Left kidney (tissue), 2 donors: ENCODE results near the gene BMP8B. TPM values are rescaled to one million over a fixed set of nuclear protein-coding genes. Genes with fewer than 3 reads are reported as not detected.
A peak's percentile ranks its signal among the peaks of the same experiment; 100 is the strongest.

Source experiments
- DNase-seq: peaks from one replicate; pipeline ENCODE4 v3.0.0-alpha.2; 2013
- polyA plus RNA-seq: library from polyadenylated mRNA; unstranded; fragments of 120-200 nt; gene quantifications from one replicate; pipeline ENCODE4 v1.2.1, GENCODE V29; 2013; ENCODE audit not compliant: insufficient read length

BMP8B gene
- polyA plus RNA-seq, 1 donor: 2.0 TPM

DNA sequence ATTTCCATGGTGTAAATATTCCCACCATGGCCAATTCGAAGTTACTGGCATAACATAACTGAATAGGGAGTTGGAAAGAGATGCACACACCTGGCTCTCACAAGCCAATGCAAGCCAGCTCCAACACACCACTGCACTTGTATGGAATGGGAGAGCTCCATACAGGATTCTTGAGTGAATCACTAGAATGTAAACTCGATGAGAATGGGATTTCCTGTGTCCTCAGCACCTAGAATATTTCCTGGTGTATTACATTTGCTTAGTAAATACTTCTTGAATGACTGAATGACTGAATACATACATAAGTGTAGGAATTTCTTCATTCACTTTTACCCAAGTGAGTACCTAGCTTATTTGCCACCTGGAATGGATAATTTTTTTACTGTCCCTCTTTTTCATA lies 66.2 kb downstream of the BMP8B start:
- no peak for DNase-seq

DNA sequence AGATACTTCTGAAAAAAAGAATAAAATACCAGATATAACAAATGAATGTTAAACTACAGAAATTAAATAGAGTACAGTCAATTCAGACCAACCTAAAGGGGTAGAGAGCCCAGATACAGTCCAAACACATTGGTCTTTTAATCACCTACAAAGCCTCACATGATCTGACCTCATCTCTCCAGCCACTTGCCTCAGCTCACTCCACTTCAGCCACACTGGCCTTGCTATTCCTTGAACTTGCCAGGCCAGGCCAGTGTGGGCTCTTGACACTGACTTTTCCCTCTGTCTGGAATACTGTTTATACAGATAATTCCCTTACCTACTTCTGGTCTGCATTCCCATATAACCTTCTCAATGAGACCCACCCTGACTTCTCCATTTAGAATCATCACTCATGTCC lies 67.0 kb downstream of the BMP8B start:
- no peak for DNase-seq

DNA sequence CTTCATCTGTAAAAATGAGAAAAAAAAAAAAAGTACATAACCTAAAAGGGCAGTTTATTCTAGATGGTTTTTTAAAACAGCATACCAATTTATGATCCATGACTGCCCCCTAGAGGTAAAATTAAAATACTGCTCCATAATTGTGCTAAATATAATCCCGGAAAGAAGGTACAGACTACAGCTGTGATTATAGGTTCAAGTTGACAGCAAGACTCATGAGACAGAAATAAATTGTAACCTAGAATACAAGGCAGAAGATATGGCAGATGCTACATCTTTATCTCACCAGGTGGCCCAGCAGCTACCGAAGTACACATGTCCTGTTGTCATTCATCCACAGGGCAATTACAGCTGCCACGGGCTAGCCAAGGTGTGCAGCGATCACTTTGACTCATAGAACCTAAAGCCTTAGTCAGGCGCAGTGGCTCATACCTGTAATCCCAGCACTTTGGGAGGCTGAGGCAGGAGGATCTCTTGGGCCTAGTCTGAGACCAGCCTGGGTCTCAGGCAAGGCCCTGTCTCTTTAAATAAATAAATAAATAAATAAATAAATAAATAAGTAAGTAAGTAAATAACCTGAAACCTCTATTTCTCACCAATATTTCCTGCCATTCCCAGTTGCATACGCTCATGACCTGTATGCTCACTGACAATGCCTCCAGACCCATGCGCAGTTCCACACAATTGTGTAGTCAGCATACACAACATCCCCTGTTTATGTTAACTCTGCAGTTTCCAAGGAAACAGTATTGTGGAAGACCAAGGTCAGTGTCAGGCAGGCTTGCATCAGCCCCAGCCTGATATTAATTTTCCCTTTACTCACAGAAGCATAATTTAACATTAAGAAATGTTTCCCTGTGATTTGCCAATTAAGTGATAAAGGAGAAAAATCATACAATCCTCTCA lies 68.3 kb downstream of the BMP8B start:
- peak; percentile 74 for DNase-seq

DNA sequence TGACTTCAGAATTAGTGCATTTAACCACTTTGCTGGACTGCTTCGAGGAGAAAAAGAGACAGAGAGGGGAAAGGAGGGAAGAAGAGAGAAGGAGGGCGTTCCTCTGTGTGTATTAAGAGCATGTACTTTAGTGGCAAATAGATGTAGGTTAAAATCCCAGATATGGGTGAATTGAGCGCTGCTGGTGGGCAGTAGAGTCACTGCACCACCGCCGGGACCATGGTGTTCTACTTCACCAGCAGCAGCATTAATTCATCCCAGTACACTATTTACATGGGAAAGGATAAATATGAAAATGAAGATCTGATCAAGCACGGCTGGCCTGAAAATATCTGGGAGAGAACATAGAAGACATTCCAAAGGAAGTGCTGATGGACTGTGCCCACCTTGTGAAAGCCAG lies 70.9 kb downstream of the BMP8B start:
- DNase-seq: no peak

DNA sequence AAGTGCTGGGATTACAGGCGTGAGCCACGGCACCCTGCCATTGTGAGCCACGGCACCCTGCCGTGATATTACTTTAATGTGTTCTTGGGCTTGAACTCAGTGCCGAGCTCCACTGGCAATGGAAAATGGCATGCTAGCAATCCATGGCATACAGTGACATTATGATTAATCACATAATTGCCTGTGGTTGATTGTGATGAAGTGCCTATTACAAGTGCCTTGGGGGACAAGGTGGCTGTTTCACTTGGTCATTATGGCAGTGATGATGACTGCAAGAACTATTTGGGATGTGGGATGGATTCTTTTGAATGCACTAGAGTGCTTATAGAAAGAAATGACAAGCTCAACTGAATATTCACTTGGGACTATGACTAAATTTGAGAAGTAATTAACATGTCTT lies 75.1 kb downstream of the BMP8B start:
- no peak for DNase-seq

DNA sequence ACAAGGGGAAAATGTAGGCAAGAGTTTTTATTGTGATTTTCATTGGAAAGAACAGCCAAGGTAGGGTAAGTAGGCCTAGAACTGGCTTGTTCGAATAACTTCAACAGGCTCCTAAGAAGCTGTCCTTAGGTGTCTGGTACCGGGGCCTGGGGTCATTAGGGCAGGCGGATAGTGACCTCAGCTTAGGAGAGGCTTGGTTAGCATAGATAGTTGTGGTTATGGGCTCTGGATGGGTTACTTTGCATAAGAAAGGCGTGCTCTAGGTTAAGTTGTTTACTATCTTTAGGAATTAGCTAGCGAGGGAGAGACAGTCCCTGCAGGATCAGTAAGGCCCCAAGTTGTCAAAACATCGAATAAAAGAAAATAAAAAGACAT lies 76.7 kb downstream of the BMP8B start:
- no peak for DNase-seq

DNA sequence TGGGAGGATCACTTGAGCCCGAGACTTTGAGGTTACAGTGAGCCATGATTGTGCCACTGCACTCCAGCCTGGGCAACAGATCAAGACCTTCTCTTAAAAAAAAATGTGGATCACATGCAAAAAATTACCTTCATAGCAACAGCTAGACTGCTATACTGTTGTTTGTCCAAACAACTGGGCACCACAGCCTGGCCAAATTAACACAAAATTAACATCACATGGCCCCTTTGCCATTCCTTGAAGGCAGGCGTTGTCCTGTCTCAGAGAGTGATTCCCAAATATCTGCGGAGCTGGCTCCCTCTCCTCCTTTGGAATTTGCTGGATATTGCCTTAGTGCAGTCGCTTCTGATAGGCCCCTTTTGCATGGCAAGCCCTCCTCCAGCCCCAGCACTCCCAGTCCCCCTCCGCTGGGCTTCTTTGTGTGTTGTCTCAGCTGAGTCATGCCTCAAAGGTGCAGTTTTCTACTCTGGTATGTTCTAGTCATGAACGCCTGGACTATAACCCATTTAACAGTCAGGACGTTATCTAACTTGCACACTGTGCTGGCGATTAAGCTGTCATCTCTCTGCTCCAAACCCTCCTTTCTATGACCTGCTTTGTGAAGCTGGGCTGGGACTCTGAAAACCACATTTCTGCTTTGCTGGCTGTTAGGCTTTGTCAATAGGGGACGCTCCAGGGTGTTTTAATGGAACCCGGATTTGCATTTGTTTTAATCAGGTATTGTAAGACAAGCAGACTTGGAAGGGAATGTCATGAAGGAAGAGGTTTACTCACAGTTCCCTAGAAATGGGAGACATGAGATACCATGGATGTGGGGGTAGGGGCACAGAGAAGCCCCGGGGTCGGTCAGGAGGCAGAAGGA lies 77.3 kb downstream of the BMP8B start:
- DNase-seq: no peak

DNA sequence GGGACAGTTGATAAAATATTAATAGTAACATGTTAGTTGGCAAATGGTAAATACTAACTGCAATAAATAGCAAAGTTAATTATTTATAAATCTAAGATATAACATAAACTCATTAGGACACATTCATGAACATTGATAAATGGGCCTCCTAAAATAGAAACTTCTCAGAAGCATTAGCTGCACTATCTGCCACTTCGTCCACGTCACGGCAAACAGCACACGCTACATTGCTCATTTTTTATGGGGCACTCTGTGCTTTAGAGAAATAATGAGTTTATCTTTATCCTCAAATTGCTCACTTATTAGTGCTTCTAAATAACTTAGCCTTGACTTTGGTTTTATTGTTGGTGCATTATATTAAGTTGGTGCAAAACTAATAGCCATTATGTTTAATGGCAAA lies 81.2 kb downstream of the BMP8B start:
- no peak for DNase-seq

Other genes starting within 250 kb of the BMP8B start
- 258 TPM for gene PABPC4, start 212.1 kb downstream of the BMP8B start, polyA plus RNA-seq
- gene HEYL, start 149.2 kb downstream of the BMP8B start, polyA plus RNA-seq: 20.6 TPM
- gene NT5C1A, start 116.8 kb downstream of the BMP8B start, polyA plus RNA-seq: 1.00 TPM
- 0.96 TPM for gene HPCAL4, start 97.4 kb downstream of the BMP8B start, polyA plus RNA-seq
- 63.5 TPM for gene PPIE, start 50.0 kb downstream of the BMP8B start, polyA plus RNA-seq
- gene OXCT2, start 17.5 kb downstream of the BMP8B start, polyA plus RNA-seq: 0.85 TPM
- 51.3 TPM for gene TRIT1, start 94.6 kb upstream of the BMP8B start, polyA plus RNA-seq
- gene MYCL, start 113.1 kb upstream of the BMP8B start, polyA plus RNA-seq: 7.1 TPM
- 2.0 TPM for gene MFSD2A, start 166.3 kb upstream of the BMP8B start, polyA plus RNA-seq